Measurements from ENCODE around the gene CDH23. TPM values are rescaled to one million over a fixed set of nuclear protein-coding genes. Genes with fewer than 3 reads are reported as not detected.

Gene CDH23
- total and polyA plus RNA-seq, 10 of the 15 experiments (the other 5 are each of a cell fraction or from before 2014, with no cell fraction given): 0.09 to 0.40 (median 0.15) TPM; not detected in 1

DNA sequence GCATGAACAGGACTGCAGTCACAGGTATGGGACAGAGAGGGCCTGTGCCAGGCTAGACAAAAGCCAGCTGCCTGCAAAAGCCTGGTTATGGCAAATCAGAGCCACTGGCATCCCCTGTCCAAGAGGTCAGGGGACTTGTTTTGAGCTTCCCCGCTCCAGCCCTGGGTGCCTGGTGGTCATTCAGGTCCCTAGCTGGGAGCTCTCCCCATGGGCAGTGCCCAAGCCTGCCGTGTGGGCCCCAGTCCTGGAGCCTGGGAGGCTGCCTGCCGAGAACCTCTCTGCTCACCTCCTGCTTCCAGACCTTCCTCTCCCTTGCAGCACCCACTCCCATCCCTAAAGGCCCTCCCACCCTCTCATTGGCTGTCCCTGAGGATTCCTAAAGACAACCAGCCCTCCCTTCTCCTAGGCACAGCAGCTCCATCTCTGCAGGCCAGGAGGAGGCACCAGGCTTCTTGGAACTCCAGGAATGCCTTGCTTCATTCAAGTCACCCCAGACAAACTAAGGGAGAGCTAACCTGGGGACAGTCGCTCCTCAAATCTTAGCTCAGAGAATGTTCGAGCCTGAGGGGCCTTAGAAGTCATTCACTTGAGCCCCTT is 172.3 kb downstream of the CDH23 start:
- no peaks in the 10 kb centered on the region for H3K36me3 ChIP-seq (ENCODE audit: control insufficient read depth in 2 of 2, insufficient read depth in 2 of 2, low read length in 1 of 2)
- no peaks in the 10 kb centered on the region for H3K9me3 ChIP-seq (replicated peaks; ENCODE audit: control insufficient read depth, insufficient read depth, low read length)
- H3K4me2 ChIP-seq (ENCODE audit: control insufficient read depth, insufficient read depth): no peak overlapping the region
- 2% methylated on average over 5 of the region's 5 CpGs for WGBS (ENCODE audit: insufficient coverage, insufficient replicate concordance, low lambda C conversion rate, missing lambda C conversion rate)
- no peak overlapping the region for H3K4me3 ChIP-seq
- H3K27me3 ChIP-seq (replicated peaks in 1 of 2; ENCODE audit: control insufficient read depth in 2 of 2, insufficient read depth in 2 of 2, low read length in 1 of 2): peaks cover 0 to 6% of the 10 kb centered on the region in 2 experiments; a peak in 2 of 4 replicates
- H3K4me1 ChIP-seq (ENCODE audit: control insufficient read depth, insufficient read depth, low read length): no peaks in the 10 kb centered on the region
- in situ Hi-C loops (cut with MboI): no loop called here
- DNase-seq (ENCODE audit: low read depth, low spot score): no peak
- CTCF ChIA-PET: interaction anchor here (0.7 to 6.2 kb wide), 18 partner anchors 11 to 299 kb away, joined by 3 to 148 read pairs (median 5); partner anchors contain the start of gene SLC29A3
- no peak overlapping the region for H3K27ac ChIP-seq (ENCODE audit: control insufficient read depth, insufficient read depth)
- ATAC-seq: no peak
- H3K9ac ChIP-seq (ENCODE audit: control insufficient read depth, insufficient read depth, low read length): no peak overlapping the region
- no peak for FAIRE-seq
- intact Hi-C loops (cut with micrococcal nuclease; ENCODE audit: unreplicated experiment): no loop called here
- BruUV-seq (replicated peaks): no TSS peak
- H3K79me2 ChIP-seq (ENCODE audit: control insufficient read depth, insufficient read depth, low read length): no peaks in the 10 kb centered on the region
- POLR2A ChIA-PET: no interaction called here
- no peak overlapping the region for H2AFZ ChIP-seq (ENCODE audit: control insufficient read depth, low read depth, low read length)
- no peaks in the 10 kb centered on the region for H4K20me1 ChIP-seq (ENCODE audit: control insufficient read depth, insufficient read depth)
- RAD21 ChIA-PET (ENCODE audit: unreplicated experiment): interaction anchor here (0.8 to 3.9 kb wide), 8 partner anchors 71 to 254 kb away, joined by 3 to 35 read pairs (median 14); partner anchors contain the start of genes CDH23 and SLC29A3
- SMC1A ChIA-PET (ENCODE audit: uncharacterized antibody, unreplicated experiment): interaction anchor here (0.6 to 4.1 kb wide), 12 partner anchors 25 to 343 kb away, joined by 3 to 29 read pairs (median 5); partner anchors contain the start of gene SLC29A3
- no peak for TF ChIP-seq MLLT1 (IDR thresholded peaks at IDR 0.05)
- no peak for TF ChIP-seq JUNB (IDR thresholded peaks at IDR 0.05)
- no peak for TF ChIP-seq PAX8 (IDR thresholded peaks at IDR 0.05)
- TF ChIP-seq NFIC (IDR thresholded peaks at IDR 0.05; ENCODE audit: low read depth, low read length): no peak
- no peak for TF ChIP-seq BCL3 (IDR thresholded peaks at IDR 0.05; ENCODE audit: borderline replicate concordance, insufficient read depth, low read depth, low read length, poor library complexity, severe bottlenecking)
- TF ChIP-seq ZNF217 (IDR thresholded peaks at IDR 0.05): no peak
- no peak for TF ChIP-seq ZBTB40 (IDR thresholded peaks at IDR 0.05; ENCODE audit: borderline replicate concordance)
- no peak for TF ChIP-seq BCLAF1 (IDR thresholded peaks at IDR 0.05)
- TF ChIP-seq KDM1A (IDR thresholded peaks at IDR 0.05; ENCODE audit: borderline replicate concordance): no peak
- TF ChIP-seq CREB1 (IDR thresholded peaks at IDR 0.05; ENCODE audit: low read depth): no peak
- TF ChIP-seq BHLHE40 (IDR thresholded peaks at IDR 0.05; ENCODE audit: borderline replicate concordance in 1 of 2, low read depth in 2 of 2, low read length in 1 of 2): no peak
- TF ChIP-seq SMARCA5 (IDR thresholded peaks at IDR 0.05): no peak
- TF ChIP-seq KAT2A (conservative IDR thresholded peaks at IDR 0.05; ENCODE audit: control insufficient read depth, low read depth, low read length): no peak
- TF ChIP-seq NRF1 (conservative IDR thresholded peaks at IDR 0.05; ENCODE audit: low read depth, low read length): no peak

Measured in GM12878 (cell line).